Measurements from ENCODE around the gene CCDC32. TPM values are rescaled to one million over a fixed set of nuclear protein-coding genes. Genes with fewer than 3 reads are reported as not detected.
A peak's percentile ranks its signal among the peaks of the same experiment; 100 is the strongest.

The CCDC32 gene
- total RNA-seq, 1 donor: 20.7 TPM

DNA sequence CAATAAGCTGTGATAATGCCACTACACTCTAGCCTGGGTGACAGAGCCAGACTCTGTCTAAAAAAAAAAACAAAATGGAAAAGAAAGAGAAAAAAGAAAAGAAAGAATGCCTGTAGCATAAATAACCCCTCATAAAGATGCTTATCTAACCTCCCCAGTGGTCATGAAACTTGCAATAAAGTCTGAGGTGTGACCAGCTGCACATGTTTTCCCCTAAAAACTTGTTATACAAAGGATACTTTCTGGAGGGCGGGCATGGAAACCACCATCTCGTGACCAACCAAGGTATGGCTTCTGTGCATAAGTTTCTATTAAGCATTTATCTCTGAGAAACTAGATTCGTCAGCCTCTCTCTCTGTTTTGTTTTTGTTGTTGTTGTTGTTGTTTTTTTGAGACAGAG is 21.8 kb downstream of the CCDC32 start:
- peak; percentile 26 for DNase-seq (ENCODE audit: low read depth)
- H3K4me3 ChIP-seq (ENCODE audit: low read depth, low read length): no peak overlapping the region
- TF ChIP-seq, protein P1, sequence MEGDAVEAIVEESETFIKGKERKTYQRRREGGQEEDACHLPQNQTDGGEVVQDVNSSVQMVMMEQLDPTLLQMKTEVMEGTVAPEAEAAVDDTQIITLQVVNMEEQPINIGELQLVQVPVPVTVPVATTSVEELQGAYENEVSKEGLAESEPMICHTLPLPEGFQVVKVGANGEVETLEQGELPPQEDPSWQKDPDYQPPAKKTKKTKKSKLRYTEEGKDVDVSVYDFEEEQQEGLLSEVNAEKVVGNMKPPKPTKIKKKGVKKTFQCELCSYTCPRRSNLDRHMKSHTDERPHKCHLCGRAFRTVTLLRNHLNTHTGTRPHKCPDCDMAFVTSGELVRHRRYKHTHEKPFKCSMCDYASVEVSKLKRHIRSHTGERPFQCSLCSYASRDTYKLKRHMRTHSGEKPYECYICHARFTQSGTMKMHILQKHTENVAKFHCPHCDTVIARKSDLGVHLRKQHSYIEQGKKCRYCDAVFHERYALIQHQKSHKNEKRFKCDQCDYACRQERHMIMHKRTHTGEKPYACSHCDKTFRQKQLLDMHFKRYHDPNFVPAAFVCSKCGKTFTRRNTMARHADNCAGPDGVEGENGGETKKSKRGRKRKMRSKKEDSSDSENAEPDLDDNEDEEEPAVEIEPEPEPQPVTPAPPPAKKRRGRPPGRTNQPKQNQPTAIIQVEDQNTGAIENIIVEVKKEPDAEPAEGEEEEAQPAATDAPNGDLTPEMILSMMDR (IDR thresholded peaks at IDR 0.05; ENCODE audit: insufficient read depth, low read depth, low read length): no peak

GRCh38 chr15:40538976-40539375 is 25.9 kb downstream of the CCDC32 start:
- no peak for DNase-seq (ENCODE audit: low read depth)
- H3K4me3 ChIP-seq (ENCODE audit: low read depth, low read length): no peak overlapping the region
- TF ChIP-seq, protein P1 (IDR thresholded peaks at IDR 0.05; ENCODE audit: insufficient read depth, low read depth, low read length): no peak

- H3K4me3 ChIP-seq (ENCODE audit: low read depth, low read length): no peak overlapping the region
- DNase-seq (ENCODE audit: low read depth): peak; percentile 29
- TF ChIP-seq, protein P1 (IDR thresholded peaks at IDR 0.05; ENCODE audit: insufficient read depth, low read depth, low read length): no peak
Observed at GRCh38 chr15:40536501-40536900, 28.3 kb downstream of the CCDC32 start.

DNA sequence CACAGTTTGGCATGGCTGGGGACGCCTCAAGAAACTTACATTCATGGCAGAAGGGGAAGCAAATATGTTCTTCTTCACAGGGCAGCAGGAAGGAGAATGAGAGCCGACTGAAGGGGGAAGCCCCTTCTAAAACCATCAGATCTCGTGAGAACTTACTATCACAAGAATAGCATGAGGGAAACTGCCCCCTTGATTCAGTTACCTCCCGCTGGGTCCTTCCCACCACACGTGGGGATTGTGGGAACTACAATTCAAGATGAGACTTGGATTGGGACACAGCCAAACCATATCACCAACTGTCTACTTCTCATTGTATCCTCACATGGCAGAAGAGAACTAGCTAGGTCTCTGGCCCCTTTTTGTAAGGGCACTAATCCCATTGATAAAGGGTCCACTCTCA is 30.5 kb downstream of the CCDC32 start:
- TF ChIP-seq, protein P1 (IDR thresholded peaks at IDR 0.05; ENCODE audit: insufficient read depth, low read depth, low read length): no peak
- DNase-seq (ENCODE audit: low read depth): no peak
- H3K4me3 ChIP-seq (ENCODE audit: low read depth, low read length): no peak overlapping the region

DNA sequence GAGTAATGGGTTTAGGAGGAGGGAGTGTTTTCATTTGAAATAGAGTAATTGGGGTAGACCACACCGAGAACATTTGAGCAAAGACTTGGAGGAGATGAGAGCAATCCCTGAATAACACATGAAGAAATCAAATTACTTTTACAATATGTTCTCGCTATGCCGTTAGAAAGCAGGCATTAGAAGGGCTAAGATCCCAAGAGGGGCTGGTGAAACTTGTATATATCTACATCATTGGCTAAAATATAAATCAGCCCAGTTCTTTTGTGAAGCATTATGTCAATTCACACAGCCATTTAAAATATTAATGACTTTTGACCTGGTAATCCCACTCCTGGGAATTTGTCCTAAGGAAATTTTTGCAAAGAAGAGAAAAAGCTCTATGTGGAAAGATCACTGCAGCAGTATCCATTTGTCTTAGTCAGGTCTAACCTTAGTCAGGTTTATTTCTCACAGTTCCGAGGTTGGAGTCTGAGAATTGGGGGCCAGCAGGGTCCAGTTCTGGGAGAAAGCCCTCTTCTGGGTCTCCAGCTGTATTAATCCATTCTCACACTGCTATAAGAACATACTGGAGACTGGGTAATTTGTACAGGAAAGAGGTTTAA is 31.0 kb downstream of the CCDC32 start:
- TF ChIP-seq, protein P1 (IDR thresholded peaks at IDR 0.05; ENCODE audit: insufficient read depth, low read depth, low read length): no peak
- DNase-seq (ENCODE audit: low read depth): no peak
- no peak overlapping the region for H3K4me3 ChIP-seq (ENCODE audit: low read depth, low read length)

- no peak overlapping the region for H3K4me3 ChIP-seq (ENCODE audit: low read depth, low read length)
- TF ChIP-seq, protein P1 (IDR thresholded peaks at IDR 0.05; ENCODE audit: insufficient read depth, low read depth, low read length): no peak
- DNase-seq (ENCODE audit: low read depth): no peak
Observed at GRCh38 chr15:40528801-40529200, 36.0 kb downstream of the CCDC32 start.

DNA sequence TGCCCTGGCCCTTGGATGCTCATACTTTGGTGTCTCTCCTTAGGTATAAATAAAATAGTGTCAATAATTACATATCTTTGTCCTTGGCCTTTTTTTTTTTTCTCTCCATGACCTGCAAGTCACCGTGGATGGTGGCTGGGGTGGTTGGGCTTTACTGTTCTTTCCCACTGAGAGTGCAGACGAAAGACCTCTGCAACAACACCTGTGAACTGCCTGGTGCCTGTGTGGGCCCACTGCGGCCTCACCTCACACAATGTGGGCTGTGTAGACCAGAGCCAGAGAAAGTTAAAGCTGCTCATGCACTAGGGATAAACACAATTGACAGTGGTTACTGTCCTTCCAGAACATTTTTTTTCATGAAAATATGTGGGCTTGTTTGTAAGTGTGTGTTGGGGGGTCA is 39.0 kb downstream of the CCDC32 start:
- TF ChIP-seq, protein P1 (IDR thresholded peaks at IDR 0.05; ENCODE audit: insufficient read depth, low read depth, low read length): no peak
- no peak for DNase-seq (ENCODE audit: low read depth)
- H3K4me3 ChIP-seq (ENCODE audit: low read depth, low read length): no peak overlapping the region
